Lung (tissue), 12 donors: ENCODE measurements around the gene MAGIX. TPM values are rescaled to one million over a fixed set of nuclear protein-coding genes. Genes with fewer than 3 reads are reported as not detected.

Source experiments
- ATAC-seq: fragments of 200-7000 bp; cut with Tn5 transposase; one replicate; pipeline ENCODE4 v1.9.1; 2020; ENCODE audit warnings: moderate number of reproducible peaks; ENCODE audit not compliant: insufficient read depth, low FRiP score
- DNase-seq, 3 donors: peaks; one replicate each; pipeline ENCODE4 v3.0.0-alpha.2; 2013 to 2017
- H3K27ac ChIP-seq, 2 donors: one replicate each; pipeline ENCODE4 v1.5.1; 2013; ENCODE audit warnings: mild to moderate bottlenecking in 2 of 2, moderate library complexity in 2 of 2, control low read depth in 1 of 2, inconsistent platforms in 1 of 2, low read depth in 1 of 2, low read length in 1 of 2
- H3K27me3 ChIP-seq, 3 donors: one replicate each; pipeline ENCODE4 v1.5.1; 2013; ENCODE audit warnings: low read length in 2 of 3; ENCODE audit not compliant: control insufficient read depth in 3 of 3, insufficient read depth in 3 of 3
- H3K36me3 ChIP-seq, 4 donors: one replicate each; pipeline ENCODE4 v1.5.1; 2013; ENCODE audit warnings: low read length in 4 of 4, mild to moderate bottlenecking in 1 of 4, moderate library complexity in 1 of 4; ENCODE audit not compliant: control insufficient read depth in 4 of 4, insufficient read depth in 4 of 4
- H3K4me1 ChIP-seq, 5 donors: one replicate each; pipeline ENCODE4 v1.5.1; 2013; ENCODE audit warnings: low read length in 5 of 5, mild to moderate bottlenecking in 2 of 5, moderate library complexity in 1 of 5; ENCODE audit not compliant: control insufficient read depth in 5 of 5, insufficient read depth in 5 of 5
- H3K4me3 ChIP-seq: one replicate; pipeline ENCODE4 v1.5.1; 2013; ENCODE audit warnings: mild to moderate bottlenecking, control low read depth, moderate library complexity
- H3K9ac ChIP-seq, 2 donors: one replicate each; pipeline ENCODE4 v1.5.1; 2013; ENCODE audit warnings: low read length in 2 of 2, control low read depth in 1 of 2; ENCODE audit not compliant: insufficient read depth in 1 of 2
- H3K9me3 ChIP-seq, 4 donors: one replicate each; pipeline ENCODE4 v1.5.1; 2013; ENCODE audit warnings: low read length in 3 of 4, mild to moderate bottlenecking in 1 of 4, moderate library complexity in 1 of 4; ENCODE audit not compliant: control insufficient read depth in 4 of 4, insufficient read depth in 3 of 4
- WGBS, 2 donors: extraction: QIAGEN DNeasy Blood & Tissue Kit; methylation state at CpG; one replicate each; pipeline ENCODE4 v1.1.7; 2013; 5-methylcytosine and 5-hydroxymethylcytosine counted together
- polyA plus RNA-seq, 2 donors: library from polyadenylated mRNA; stranded (reverse); fragments of 200-250 nt; gene quantifications; one replicate each; pipeline ENCODE4 v1.2.1, GENCODE V29; 2013
- total RNA-seq, 2 donors: library from RNA; depleted of rRNA in 1 of 2; stranded (reverse); fragments of >200 nt in 1 of 2; gene quantifications; one replicate each; pipeline ENCODE4 v1.2.1, GENCODE V29; 2014 to 2021
- TF ChIP-seq, protein P1 (sequence below): IDR thresholded peaks from 2 replicates; pipeline ENCODE4 v1.5.1; 2012; ENCODE audit warnings: mild to moderate bottlenecking; ENCODE audit errors: control extremely low read depth, extremely low read depth
- donor health status: control.
- donor health status: control.
- donor health status: Bipolar disorder and iron deficiency.
- donor health status: healthy.
- donor health status: DM: yes; HTN: yes; CAD: no.

MAGIX gene
- total and polyA plus RNA-seq, 4 donors = 7.3 to 19.0 (median 12.5) TPM

- Histone ChIP-seq H3K9me3 (peaks cover 0 to 3% (median under 1%) of the 10 kb centered on the region in 4 donors), H3K36me3 (no peaks in the 10 kb centered on the region), H3K4me3 (no peak overlapping the region), H3K27ac (no peak overlapping the region), H3K9ac (no peak overlapping the region), H3K4me1 (peaks cover 0 to 5% (median 0%) of the 10 kb centered on the region in 5 donors), H3K27me3 (no peaks in the 10 kb centered on the region)
- no peak for DNase-seq
- WGBS, 2 donors = 87 to 100% methylated on average over 2 of the region's 2 CpGs
- ATAC-seq = no peak
- TF ChIP-seq, protein P1, sequence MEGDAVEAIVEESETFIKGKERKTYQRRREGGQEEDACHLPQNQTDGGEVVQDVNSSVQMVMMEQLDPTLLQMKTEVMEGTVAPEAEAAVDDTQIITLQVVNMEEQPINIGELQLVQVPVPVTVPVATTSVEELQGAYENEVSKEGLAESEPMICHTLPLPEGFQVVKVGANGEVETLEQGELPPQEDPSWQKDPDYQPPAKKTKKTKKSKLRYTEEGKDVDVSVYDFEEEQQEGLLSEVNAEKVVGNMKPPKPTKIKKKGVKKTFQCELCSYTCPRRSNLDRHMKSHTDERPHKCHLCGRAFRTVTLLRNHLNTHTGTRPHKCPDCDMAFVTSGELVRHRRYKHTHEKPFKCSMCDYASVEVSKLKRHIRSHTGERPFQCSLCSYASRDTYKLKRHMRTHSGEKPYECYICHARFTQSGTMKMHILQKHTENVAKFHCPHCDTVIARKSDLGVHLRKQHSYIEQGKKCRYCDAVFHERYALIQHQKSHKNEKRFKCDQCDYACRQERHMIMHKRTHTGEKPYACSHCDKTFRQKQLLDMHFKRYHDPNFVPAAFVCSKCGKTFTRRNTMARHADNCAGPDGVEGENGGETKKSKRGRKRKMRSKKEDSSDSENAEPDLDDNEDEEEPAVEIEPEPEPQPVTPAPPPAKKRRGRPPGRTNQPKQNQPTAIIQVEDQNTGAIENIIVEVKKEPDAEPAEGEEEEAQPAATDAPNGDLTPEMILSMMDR = no peak
Measured at GRCh38 chrX:49160908-49161307, 1.6 kb upstream of the MAGIX start.

DNA sequence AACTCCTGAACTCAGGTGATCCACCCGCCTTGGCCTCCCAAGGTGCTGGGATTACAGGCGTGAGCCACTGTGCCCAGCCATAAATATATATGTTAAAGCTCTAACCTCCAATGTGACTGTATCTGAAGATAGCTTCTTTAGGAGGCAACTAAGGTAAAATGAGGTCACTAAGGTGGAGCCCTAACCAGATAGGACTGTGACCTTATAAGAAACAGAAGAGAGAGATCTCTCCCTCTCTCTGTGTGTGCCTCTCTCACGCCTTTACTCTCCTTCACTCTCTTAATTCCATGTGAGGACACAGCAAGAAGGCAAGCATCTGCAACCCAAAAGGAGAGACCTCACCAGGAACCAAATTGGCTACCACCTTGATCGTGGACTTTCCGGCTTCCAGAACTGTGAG lies 926 bp upstream of the MAGIX start:
- H3K36me3 ChIP-seq = no peaks in the 10 kb centered on the region
- peaks cover 0 to 6% (median 1%) of the 10 kb centered on the region in 4 donors for H3K9me3 ChIP-seq
- H3K27ac ChIP-seq = no peak overlapping the region
- ATAC-seq = no peak
- no peak overlapping the region for H3K4me3 ChIP-seq
- peaks cover 0 to 5% (median 0%) of the 10 kb centered on the region in 5 donors for H3K4me1 ChIP-seq
- TF ChIP-seq, protein P1 = no peak
- no peak overlapping the region for H3K9ac ChIP-seq
- no peaks in the 10 kb centered on the region for H3K27me3 ChIP-seq
- no peak for DNase-seq
- WGBS, 2 donors = 83 to 95% methylated on average over 5 of the region's 5 CpGs

DNA sequence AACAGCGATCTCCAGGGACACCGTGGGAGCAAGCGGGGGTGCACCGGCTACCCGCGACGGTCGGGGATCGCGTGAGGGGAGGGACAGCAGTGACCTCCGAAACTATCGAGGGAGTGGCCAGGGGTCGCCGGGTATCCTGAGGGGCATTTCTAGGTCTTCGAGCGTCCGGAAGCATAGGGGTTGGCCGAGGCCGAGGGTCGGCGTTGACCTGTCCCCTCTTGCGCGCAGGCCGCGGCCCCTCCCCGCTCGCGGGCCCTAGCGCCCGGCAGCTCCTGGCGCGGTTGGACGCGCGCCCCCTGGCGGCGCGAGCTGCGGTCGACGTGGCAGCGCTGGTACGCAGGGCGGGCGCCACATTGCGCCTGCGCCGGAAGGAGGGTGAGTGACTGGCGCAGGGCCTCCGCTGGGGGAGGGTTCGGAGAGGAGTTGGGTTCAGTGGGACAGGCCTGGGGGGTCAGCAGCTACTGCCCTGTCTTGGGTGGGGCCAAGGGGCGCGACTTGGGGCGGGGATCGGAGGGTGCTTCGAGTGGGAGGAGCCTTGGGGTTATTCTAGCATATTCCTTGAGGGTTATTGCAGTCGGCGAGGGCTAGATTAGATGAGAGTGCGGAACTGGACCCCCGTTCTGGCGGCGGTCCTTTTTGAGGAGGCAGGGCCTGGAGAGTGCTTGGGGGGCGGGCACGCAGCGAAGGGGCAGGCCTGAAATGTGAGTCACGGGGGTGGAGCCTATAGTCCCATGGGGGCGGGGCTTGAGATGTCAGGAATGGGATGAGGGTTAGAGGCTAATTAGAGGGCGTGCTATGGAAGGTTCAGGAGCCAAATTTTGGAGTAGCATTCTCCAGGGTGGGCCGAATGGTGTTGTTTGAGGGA lies 1.2 kb downstream of the MAGIX start:
- Histone ChIP-seq H3K4me1 (peaks cover 0 to 5% (median 0%) of the 10 kb centered on the region in 5 donors), H3K36me3 (no peaks in the 10 kb centered on the region), H3K9ac (peak overlapping the region; percentile 25 to 49), H3K27me3 (no peaks in the 10 kb centered on the region), H3K4me3 (peak overlapping the region; percentile 11), H3K27ac (peak overlapping the region; percentile 74 to 89), H3K9me3 (peaks cover 0 to 6% (median 1%) of the 10 kb centered on the region in 4 donors)
- TF ChIP-seq, protein P1 = peak; percentile 63
- peak; percentile 76 for ATAC-seq
- DNase-seq = peak; percentile 84 to 91 (median 85)
- WGBS, 2 donors = 0 to 37% methylated on average over 39 to 69 of the region's 69 CpGs
